ENCODE results near the gene AFF1. TPM values are rescaled to one million over a fixed set of nuclear protein-coding genes. Genes with fewer than 3 reads are reported as not detected.

The AFF1 gene
- total RNA-seq, 1 experiment from 2014 or later = 37.7 TPM

DNA sequence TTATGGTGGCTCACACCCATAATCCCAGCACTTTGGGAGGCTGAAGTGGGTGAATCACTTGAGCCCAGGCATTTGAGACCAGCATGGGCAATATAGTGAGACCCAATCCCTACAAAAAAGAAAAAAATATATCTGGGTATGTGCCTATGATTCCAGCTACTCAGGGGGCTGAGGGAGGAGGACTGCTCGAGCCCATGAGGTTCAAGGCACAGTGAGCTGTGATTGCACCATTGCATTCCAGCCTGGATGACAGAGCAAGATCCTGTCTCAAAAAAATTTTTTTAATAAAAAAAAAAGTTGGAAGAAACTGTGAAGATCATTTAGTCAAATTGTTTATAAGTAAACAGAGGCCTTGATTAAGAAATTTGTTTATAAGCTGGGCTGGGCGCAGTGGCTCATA lies 246.0 kb downstream of the AFF1 start:
- no peak overlapping the region for H3K4me3 Mint-ChIP-seq (ENCODE audit: low read depth, unreplicated experiment)
- no peak for DNase-seq
- no TSS peak for BruUV-seq (replicated peaks)
- H3K36me3 Mint-ChIP-seq (ENCODE audit: insufficient read depth, unreplicated experiment) = no peaks in the 10 kb centered on the region
- TF ChIP-seq, protein P1, sequence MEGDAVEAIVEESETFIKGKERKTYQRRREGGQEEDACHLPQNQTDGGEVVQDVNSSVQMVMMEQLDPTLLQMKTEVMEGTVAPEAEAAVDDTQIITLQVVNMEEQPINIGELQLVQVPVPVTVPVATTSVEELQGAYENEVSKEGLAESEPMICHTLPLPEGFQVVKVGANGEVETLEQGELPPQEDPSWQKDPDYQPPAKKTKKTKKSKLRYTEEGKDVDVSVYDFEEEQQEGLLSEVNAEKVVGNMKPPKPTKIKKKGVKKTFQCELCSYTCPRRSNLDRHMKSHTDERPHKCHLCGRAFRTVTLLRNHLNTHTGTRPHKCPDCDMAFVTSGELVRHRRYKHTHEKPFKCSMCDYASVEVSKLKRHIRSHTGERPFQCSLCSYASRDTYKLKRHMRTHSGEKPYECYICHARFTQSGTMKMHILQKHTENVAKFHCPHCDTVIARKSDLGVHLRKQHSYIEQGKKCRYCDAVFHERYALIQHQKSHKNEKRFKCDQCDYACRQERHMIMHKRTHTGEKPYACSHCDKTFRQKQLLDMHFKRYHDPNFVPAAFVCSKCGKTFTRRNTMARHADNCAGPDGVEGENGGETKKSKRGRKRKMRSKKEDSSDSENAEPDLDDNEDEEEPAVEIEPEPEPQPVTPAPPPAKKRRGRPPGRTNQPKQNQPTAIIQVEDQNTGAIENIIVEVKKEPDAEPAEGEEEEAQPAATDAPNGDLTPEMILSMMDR (IDR thresholded peaks at IDR 0.05; ENCODE audit: unreplicated experiment) = no peak
- H3K9me3 Mint-ChIP-seq (ENCODE audit: low read depth, unreplicated experiment) = no peaks in the 10 kb centered on the region
- intact Hi-C loops (cut with micrococcal nuclease; ENCODE audit: unreplicated experiment) = no loop called here
- H3K27me3 Mint-ChIP-seq (ENCODE audit: unreplicated experiment) = no peaks in the 10 kb centered on the region
- no peak overlapping the region for H3K27ac Mint-ChIP-seq (ENCODE audit: unreplicated experiment)
- CTCF ChIA-PET = no interaction called here
- H3K4me1 Mint-ChIP-seq (ENCODE audit: low read depth, unreplicated experiment) = no peaks in the 10 kb centered on the region

DNA sequence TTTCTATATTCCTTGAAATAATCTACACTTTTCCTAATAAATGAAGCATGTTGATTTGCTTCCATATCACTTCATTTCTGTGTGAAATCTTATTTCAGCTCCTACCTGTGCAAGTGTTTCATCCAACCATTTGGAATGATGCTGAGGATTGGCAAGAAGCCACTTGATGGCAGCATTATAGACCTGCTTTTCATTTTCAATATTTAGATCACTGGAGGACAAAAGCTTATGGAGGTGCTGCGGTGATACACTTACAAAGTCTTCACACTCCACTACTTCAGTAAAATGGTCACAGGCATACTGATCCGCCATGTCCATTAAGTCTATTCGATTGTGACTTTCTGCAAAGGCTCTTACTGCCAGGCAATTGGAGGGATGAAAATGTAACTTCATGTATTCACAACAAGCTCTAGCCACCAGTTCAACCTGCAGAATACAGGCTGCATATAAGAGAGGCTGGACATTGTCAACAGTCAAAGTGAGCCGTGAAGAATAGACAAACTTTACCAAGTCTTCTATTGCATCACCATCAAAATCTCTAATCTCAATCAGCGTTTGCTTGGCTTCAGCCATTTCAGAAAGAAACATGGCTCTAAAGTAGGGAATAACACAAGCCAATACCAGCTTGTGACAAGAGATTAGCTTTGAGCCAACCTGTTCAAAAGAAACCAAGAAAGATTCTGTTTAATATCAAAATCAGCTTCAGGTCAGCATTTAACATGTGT lies 250.5 kb downstream of the AFF1 start:
- Mint-ChIP-seq H3K9me3 (ENCODE audit: low read depth, unreplicated experiment) (no peaks in the 10 kb centered on the region), H3K36me3 (ENCODE audit: insufficient read depth, unreplicated experiment) (no peaks in the 10 kb centered on the region), H3K4me3 (ENCODE audit: low read depth, unreplicated experiment) (no peak overlapping the region), H3K4me1 (ENCODE audit: low read depth, unreplicated experiment) (no peaks in the 10 kb centered on the region), H3K27ac (ENCODE audit: unreplicated experiment) (no peak overlapping the region), H3K27me3 (ENCODE audit: unreplicated experiment) (no peaks in the 10 kb centered on the region)
- intact Hi-C loops (cut with micrococcal nuclease; ENCODE audit: unreplicated experiment) = no loop called here
- CTCF ChIA-PET = interaction anchor here (0.6 kb wide), 1 partner anchor 1937 kb away, joined by 4 read pairs; no protein-coding TSS in a partner anchor
- TF ChIP-seq, protein P1 (IDR thresholded peaks at IDR 0.05; ENCODE audit: unreplicated experiment) = no peak
- BruUV-seq (replicated peaks) = no TSS peak
- no peak for DNase-seq

DNA sequence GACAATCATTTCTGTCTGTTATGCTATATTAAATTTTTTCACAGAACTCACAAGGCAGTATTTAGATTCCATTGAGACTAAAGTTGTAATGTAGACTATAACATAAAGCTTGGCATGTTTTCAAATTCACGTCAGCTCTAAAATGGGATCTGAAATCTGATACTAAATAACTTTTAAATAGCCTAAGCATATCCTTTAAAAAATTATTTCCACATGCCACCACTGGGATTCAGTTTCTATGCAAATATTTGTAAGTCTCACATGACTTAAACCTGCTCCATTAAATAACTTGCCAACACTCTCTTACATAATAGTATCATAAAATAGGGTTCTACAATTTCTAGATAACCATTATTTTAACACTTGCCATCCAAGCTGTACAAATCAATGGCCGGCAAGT lies 253.2 kb downstream of the AFF1 start:
- Mint-ChIP-seq H3K27me3 (ENCODE audit: unreplicated experiment) (no peaks in the 10 kb centered on the region), H3K4me3 (ENCODE audit: low read depth, unreplicated experiment) (no peak overlapping the region), H3K36me3 (ENCODE audit: insufficient read depth, unreplicated experiment) (no peaks in the 10 kb centered on the region), H3K4me1 (ENCODE audit: low read depth, unreplicated experiment) (no peaks in the 10 kb centered on the region), H3K9me3 (ENCODE audit: low read depth, unreplicated experiment) (no peaks in the 10 kb centered on the region), H3K27ac (ENCODE audit: unreplicated experiment) (no peak overlapping the region)
- no peak for DNase-seq
- no TSS peak for BruUV-seq (replicated peaks)
- intact Hi-C loops (cut with micrococcal nuclease; ENCODE audit: unreplicated experiment) = no loop called here
- TF ChIP-seq, protein P1 (IDR thresholded peaks at IDR 0.05; ENCODE audit: unreplicated experiment) = no peak
- CTCF ChIA-PET = no interaction called here

DNA sequence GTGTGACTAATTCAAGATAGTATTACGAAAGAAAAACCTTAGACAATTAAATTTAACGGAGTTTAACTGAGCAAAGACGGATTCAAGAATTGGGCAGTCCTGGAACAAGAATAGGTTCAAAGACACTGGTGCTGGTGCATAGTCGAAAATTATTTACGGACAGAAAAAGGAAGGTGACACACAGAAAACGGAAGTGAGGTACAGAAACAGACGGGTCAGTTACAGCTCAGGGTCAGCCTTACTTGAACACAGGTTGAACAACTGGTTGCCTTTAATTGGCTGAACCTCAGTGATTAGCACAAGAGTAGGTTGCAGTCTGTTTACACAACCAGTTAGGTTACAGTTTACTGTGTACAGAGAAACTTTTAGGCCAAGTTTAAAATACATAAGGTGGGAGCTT lies 254.1 kb downstream of the AFF1 start:
- H3K36me3 Mint-ChIP-seq (ENCODE audit: insufficient read depth, unreplicated experiment) = no peaks in the 10 kb centered on the region
- CTCF ChIA-PET = no interaction called here
- no peak overlapping the region for H3K27ac Mint-ChIP-seq (ENCODE audit: unreplicated experiment)
- TF ChIP-seq, protein P1 (IDR thresholded peaks at IDR 0.05; ENCODE audit: unreplicated experiment) = no peak
- no peaks in the 10 kb centered on the region for H3K27me3 Mint-ChIP-seq (ENCODE audit: unreplicated experiment)
- intact Hi-C loops (cut with micrococcal nuclease; ENCODE audit: unreplicated experiment) = no loop called here
- BruUV-seq (replicated peaks) = no TSS peak
- H3K4me1 Mint-ChIP-seq (ENCODE audit: low read depth, unreplicated experiment) = no peaks in the 10 kb centered on the region
- no peak overlapping the region for H3K4me3 Mint-ChIP-seq (ENCODE audit: low read depth, unreplicated experiment)
- no peak for DNase-seq
- no peaks in the 10 kb centered on the region for H3K9me3 Mint-ChIP-seq (ENCODE audit: low read depth, unreplicated experiment)

Other genes starting within 250 kb of the AFF1 start
- gene SLC10A6, start 85.6 kb upstream of the AFF1 start, total RNA-seq (2022) = not detected in 2 replicates
- gene C4orf36, start 42.6 kb upstream of the AFF1 start, total RNA-seq (2022) = 1.7 and 1.9 TPM in 2 replicates